GM12878 (cell line): Measurements from ENCODE around the gene BICD1. TPM values are rescaled to one million over a fixed set of nuclear protein-coding genes. Genes with fewer than 3 reads are reported as not detected.

Experiments
- ATAC-seq: fragments of 200-7000 bp; cut with Tn5 transposase; 3 replicates; pipeline ENCODE4 v1.9.1; 2020; ENCODE audit warnings: mild to moderate bottlenecking, moderate library complexity
- BruUV-seq: library from RNA; stranded (reverse); fragments of 400-500 nt; replicated peaks from 2 replicates; lab custom pipeline; 2021; lab: Mats Ljungman, UMichigan
- CTCF ChIA-PET: fragments of 300-600 bp; sonication (Branson Sonifier 250); formaldehyde crosslinking; extraction: SDS; loops from one replicate; lab custom pipeline; 2021; ENCODE audit warnings: inconsistent platforms; lab: Yijun Ruan, JAX
- POLR2A ChIA-PET: fragments of 350-600 bp; formaldehyde crosslinking; extraction: SDS; loops from one replicate; lab custom pipeline; 2021; ENCODE audit warnings: inconsistent platforms; lab: Charles Lee
- RAD21 ChIA-PET: fragments of 300-600 bp; sonication (Branson Sonifier 250); formaldehyde crosslinking; loops from one replicate; lab custom pipeline; 2023; ENCODE audit warnings: antibody characterized with exemption; ENCODE audit not compliant: unreplicated experiment; lab: Charles Lee
- SMC1A ChIA-PET: fragments of 300-600 bp; sonication (Branson Sonifier 250); formaldehyde crosslinking; loops from one replicate; lab custom pipeline; 2023; ENCODE audit not compliant: unreplicated experiment, uncharacterized antibody; lab: Charles Lee
- DNase-seq: peaks from one replicate; pipeline ENCODE4 v3.0.0-alpha.2; 2011; ENCODE audit warnings: low read depth, low spot score
- FAIRE-seq: peaks from 3 replicates; lab custom pipeline; 2011; peaks lifted over from hg19 to GRCh38; lab: Jason Lieb, UNC
- H2AFZ ChIP-seq: 2 replicates; pipeline ENCODE4 v1.6.0; 2011; ENCODE audit warnings: low read depth, low read length, control low read depth; ENCODE audit not compliant: control insufficient read depth
- H3K27ac ChIP-seq: 2 replicates; pipeline ENCODE4 v1.5.1; 2011; ENCODE audit warnings: control low read depth; ENCODE audit not compliant: control insufficient read depth, insufficient read depth
- H3K27me3 ChIP-seq, 2 experiments: replicated peaks in 1 of 2; 2 replicates each; pipeline versions ENCODE4 v1.6.0 to v1.6.1; 2011; ENCODE audit warnings: low read length in 1 of 2; ENCODE audit not compliant: control insufficient read depth in 2 of 2, insufficient read depth in 2 of 2
- H3K36me3 ChIP-seq, 2 experiments: 2 replicates each; pipeline ENCODE4 v1.5.1; 2011; ENCODE audit warnings: low read length in 1 of 2; ENCODE audit not compliant: control insufficient read depth in 2 of 2, insufficient read depth in 2 of 2
- H3K4me1 ChIP-seq: 2 replicates; pipeline ENCODE4 v1.6.1; 2011; ENCODE audit warnings: mild to moderate bottlenecking, low read length, moderate library complexity, mixed read lengths; ENCODE audit not compliant: control insufficient read depth, insufficient read depth
- H3K4me2 ChIP-seq: 2 replicates; pipeline ENCODE4 v1.6.0; 2011; ENCODE audit warnings: control low read depth; ENCODE audit not compliant: control insufficient read depth, insufficient read depth
- H3K4me3 ChIP-seq: fragments of 200-600 bp; sonication (generic); 2 replicates; pipeline ENCODE4 v1.5.1; 2016
- H3K79me2 ChIP-seq: 2 replicates; pipeline ENCODE4 v1.6.0; 2011; ENCODE audit warnings: low read length; ENCODE audit not compliant: control insufficient read depth, insufficient read depth
- H3K9ac ChIP-seq: 2 replicates; pipeline ENCODE4 v1.8.0; 2011; ENCODE audit warnings: low read length, control low read depth, mixed read lengths; ENCODE audit not compliant: control insufficient read depth, insufficient read depth
- H3K9me3 ChIP-seq: replicated peaks from 3 replicates; pipeline ENCODE4 v1.5.1; 2011; ENCODE audit warnings: mild to moderate bottlenecking, low read length; ENCODE audit not compliant: control insufficient read depth, insufficient read depth
- H4K20me1 ChIP-seq: 2 replicates; pipeline ENCODE4 v1.6.0; 2011; ENCODE audit not compliant: control insufficient read depth, insufficient read depth
- BHLHE40 ChIP-seq, 2 experiments: fragments of 450-650 bp in 1 of 2; IDR thresholded peaks; 2 replicates each; pipeline ENCODE4 v1.6.1; 2011 to 2017; ENCODE audit warnings: low read depth in 2 of 2, borderline replicate concordance in 1 of 2, improper control_type of control experiment in 1 of 2, low read length in 1 of 2, mild to moderate bottlenecking in 1 of 2
- CBFB ChIP-seq: IDR thresholded peaks from 2 replicates; pipeline ENCODE4 v1.6.1; 2016; ENCODE audit warnings: antibody characterized with exemption, low read depth
- CHD2 ChIP-seq: IDR thresholded peaks from 2 replicates; pipeline ENCODE4 v1.6.1; 2011; ENCODE audit warnings: low read depth, low read length, improper control_type of control experiment, borderline replicate concordance
- EED ChIP-seq: sonication (generic); IDR thresholded peaks from 2 replicates; pipeline ENCODE4 v1.6.1; 2016; ENCODE audit warnings: antibody characterized with exemption, low read depth
- HDAC2 ChIP-seq: fragments of 200-600 bp; sonication (generic); IDR thresholded peaks from 2 replicates; pipeline ENCODE4 v1.6.1; 2017
- IRF4 ChIP-seq: IDR thresholded peaks from 2 replicates; pipeline ENCODE4 v1.6.1; 2011; ENCODE audit warnings: low read depth, low read length
- JUND ChIP-seq: IDR thresholded peaks from 2 replicates; pipeline ENCODE4 v1.6.1; 2012; ENCODE audit warnings: low read depth, mild to moderate bottlenecking, low read length, improper control_type of control experiment, moderate library complexity
- KLF5 ChIP-seq: fragments of 450-650 bp; IDR thresholded peaks from 2 replicates; pipeline ENCODE4 v1.6.1; 2014; ENCODE audit warnings: mild to moderate bottlenecking; ENCODE audit not compliant: partially characterized antibody
- MXI1 ChIP-seq: fragments of 150-350 bp; IDR thresholded peaks from 2 replicates; pipeline ENCODE4 v1.6.1; 2011; ENCODE audit warnings: low read depth, mild to moderate bottlenecking, inconsistent platforms, low read length, improper control_type of control experiment
- PAX5 ChIP-seq: IDR thresholded peaks from 2 replicates; pipeline ENCODE4 v1.6.1; 2011; ENCODE audit warnings: low read depth, low read length, borderline replicate concordance
- PAX8 ChIP-seq: fragments of 450-650 bp; IDR thresholded peaks from 2 replicates; pipeline ENCODE4 v1.6.1; 2017; ENCODE audit warnings: mild to moderate bottlenecking, moderate library complexity
- RB1 ChIP-seq: fragments of 450-650 bp; formaldehyde crosslinking; IDR thresholded peaks from 2 replicates; pipeline ENCODE4 v1.6.1; 2017; ENCODE audit warnings: mild to moderate bottlenecking, borderline replicate concordance
- SP1 ChIP-seq: IDR thresholded peaks from one replicate; pipeline ENCODE4 v1.6.1; 2011; ENCODE audit warnings: low read depth, low read length
- ZBED1 ChIP-seq: IDR thresholded peaks from 2 replicates; pipeline ENCODE4 v1.6.1; 2016; ENCODE audit warnings: borderline replicate concordance
- ZSCAN29 ChIP-seq: fragments of 450-650 bp; IDR thresholded peaks from 2 replicates; pipeline ENCODE4 v1.6.1; 2017; ENCODE audit warnings: mild to moderate bottlenecking, moderate library complexity
- WGBS: methylation state at CpG from one replicate; pipeline ENCODE4 v1.1.6; 2016; ENCODE audit warnings: low lambda C conversion rate; ENCODE audit not compliant: insufficient replicate concordance, insufficient coverage; ENCODE audit errors: missing lambda C conversion rate; 5-methylcytosine and 5-hydroxymethylcytosine counted together
- in situ Hi-C: fragments of 300-500 bp; cut with MboI; formaldehyde crosslinking; loops from 9 replicates; pipeline ENCODE4 v1.14.3; 2018; ENCODE audit warnings: mixed read lengths
- intact Hi-C: fragments of 100-400 bp; cut with micrococcal nuclease; formaldehyde crosslinking; loops from one replicate; pipeline ENCODE4 v1.14.2; 2022; ENCODE audit not compliant: unreplicated experiment
- polyA plus RNA-seq, 11 experiments: library from polyadenylated mRNA; depleted of rRNA in 4 of 11; unstranded in 6 of 11; stranded (reverse) in 5 of 11; fragments of >200 nt; fragmentation: Nextera tagmentation in 4 of 11; fragmentation: Illumina TruSeq in 1 of 11; extraction: Ambion mirVana in 4 of 11; extraction: Trizol in 1 of 11; gene quantifications; 1 replicate in 1 of 11; 2 replicates in 10 of 11; pipeline versions ENCODE4 v1.2.1 to v1.2.3, GENCODE V29; 2011 to 2016; ENCODE audit warnings: inconsistent platforms in 2 of 11, missing spikeins in 2 of 11, low read depth in 1 of 11
- total RNA-seq, 4 experiments: library from RNA; depleted of rRNA in 3 of 4; stranded (reverse); fragments of >200 nt in 3 of 4; fragmentation: Illumina TruSeq in 1 of 4; extraction: Trizol in 1 of 4; gene quantifications; 2 replicates each; pipeline versions ENCODE4 v1.2.1 to v1.2.3, GENCODE V29; 2013 to 2021
- TF ChIP-seq, protein P1 (sequence below): fragments of 450-650 bp; formaldehyde crosslinking; IDR thresholded peaks from 2 replicates; pipeline ENCODE4 v1.4.0; 2020; ENCODE audit warnings: mild to moderate bottlenecking, moderate library complexity
- TF ChIP-seq, protein P2 (sequence below): IDR thresholded peaks from 2 replicates; pipeline ENCODE4 v1.6.1; 2012; ENCODE audit warnings: low read depth, low read length, improper control_type of control experiment

Gene BICD1
- total and polyA plus RNA-seq, 10 of the 15 experiments (the other 5 are each of a cell fraction or from before 2014, with no cell fraction given): 4.7 to 32.5 (median 14.4) TPM

DNA sequence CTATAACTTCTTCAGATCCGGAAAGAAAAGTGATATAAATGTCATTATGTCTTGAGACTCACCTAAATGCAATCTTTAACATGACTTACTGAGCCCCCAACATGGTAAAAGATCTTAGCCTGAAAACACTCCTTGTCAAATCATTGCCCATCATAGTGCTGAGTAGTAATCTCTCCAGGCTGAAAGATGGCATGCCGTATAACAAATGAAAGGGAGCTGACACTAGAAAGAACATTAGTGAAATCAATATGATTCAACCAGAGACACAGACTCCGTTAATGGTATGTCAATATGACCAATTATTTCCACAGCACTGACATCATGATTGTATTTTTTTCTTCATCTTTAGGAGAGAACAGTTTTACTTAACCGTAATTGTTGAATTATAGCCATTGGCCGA, 54.4 kb downstream of the BICD1 start (continued):
- TF ChIP-seq, protein P1, sequence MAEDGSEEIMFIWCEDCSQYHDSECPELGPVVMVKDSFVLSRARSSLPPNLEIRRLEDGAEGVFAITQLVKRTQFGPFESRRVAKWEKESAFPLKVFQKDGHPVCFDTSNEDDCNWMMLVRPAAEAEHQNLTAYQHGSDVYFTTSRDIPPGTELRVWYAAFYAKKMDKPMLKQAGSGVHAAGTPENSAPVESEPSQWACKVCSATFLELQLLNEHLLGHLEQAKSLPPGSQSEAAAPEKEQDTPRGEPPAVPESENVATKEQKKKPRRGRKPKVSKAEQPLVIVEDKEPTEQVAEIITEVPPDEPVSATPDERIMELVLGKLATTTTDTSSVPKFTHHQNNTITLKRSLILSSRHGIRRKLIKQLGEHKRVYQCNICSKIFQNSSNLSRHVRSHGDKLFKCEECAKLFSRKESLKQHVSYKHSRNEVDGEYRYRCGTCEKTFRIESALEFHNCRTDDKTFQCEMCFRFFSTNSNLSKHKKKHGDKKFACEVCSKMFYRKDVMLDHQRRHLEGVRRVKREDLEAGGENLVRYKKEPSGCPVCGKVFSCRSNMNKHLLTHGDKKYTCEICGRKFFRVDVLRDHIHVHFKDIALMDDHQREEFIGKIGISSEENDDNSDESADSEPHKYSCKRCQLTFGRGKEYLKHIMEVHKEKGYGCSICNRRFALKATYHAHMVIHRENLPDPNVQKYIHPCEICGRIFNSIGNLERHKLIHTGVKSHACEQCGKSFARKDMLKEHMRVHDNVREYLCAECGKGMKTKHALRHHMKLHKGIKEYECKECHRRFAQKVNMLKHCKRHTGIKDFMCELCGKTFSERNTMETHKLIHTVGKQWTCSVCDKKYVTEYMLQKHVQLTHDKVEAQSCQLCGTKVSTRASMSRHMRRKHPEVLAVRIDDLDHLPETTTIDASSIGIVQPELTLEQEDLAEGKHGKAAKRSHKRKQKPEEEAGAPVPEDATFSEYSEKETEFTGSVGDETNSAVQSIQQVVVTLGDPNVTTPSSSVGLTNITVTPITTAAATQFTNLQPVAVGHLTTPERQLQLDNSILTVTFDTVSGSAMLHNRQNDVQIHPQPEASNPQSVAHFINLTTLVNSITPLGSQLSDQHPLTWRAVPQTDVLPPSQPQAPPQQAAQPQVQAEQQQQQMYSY: no peak
- TF ChIP-seq PAX8 (no peak), ZSCAN29 (no peak)

DNA sequence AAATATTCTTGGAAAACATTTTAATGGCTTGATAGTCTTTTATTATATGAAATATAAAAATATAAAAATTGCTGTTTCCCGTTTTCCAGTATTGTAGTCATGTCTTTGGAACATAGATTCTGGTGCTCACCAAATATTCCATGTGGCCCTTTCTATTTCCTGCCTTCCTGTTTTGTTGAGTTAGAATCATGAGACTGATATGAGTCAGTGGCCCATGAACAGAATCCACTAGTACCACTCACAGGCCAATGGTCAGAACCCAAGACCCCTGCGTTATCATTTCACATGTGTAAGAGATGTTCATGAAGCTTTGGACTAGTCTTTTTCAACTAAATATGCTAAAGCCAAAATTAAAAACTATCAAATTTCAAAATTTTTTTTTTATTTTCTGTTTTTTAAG, 56.9 kb downstream of the BICD1 start:
- Histone ChIP-seq H3K27ac (no peak overlapping the region), H3K27me3 (no peaks in the 10 kb centered on the region), H4K20me1 (no peaks in the 10 kb centered on the region), H3K4me1 (no peaks in the 10 kb centered on the region), H3K36me3 (no peaks in the 10 kb centered on the region), H3K4me2 (no peak overlapping the region), H3K9me3 (no peaks in the 10 kb centered on the region; the same call in 2 of the 3 replicates), H3K79me2 (no peaks in the 10 kb centered on the region), H2AFZ (no peak overlapping the region), H3K4me3 (no peak overlapping the region), H3K9ac (no peak overlapping the region)
- SMC1A ChIA-PET: no interaction called here
- WGBS: 100% methylated on average over 2 of the region's 2 CpGs
- FAIRE-seq: no peak
- RAD21 ChIA-PET: no interaction called here
- DNase-seq: no peak
- ATAC-seq: no peak
- POLR2A ChIA-PET: no interaction called here
- intact Hi-C loops (no loop called here), in situ Hi-C loops (no loop called here)
- BruUV-seq: no TSS peak
- TF ChIP-seq, protein P2, sequence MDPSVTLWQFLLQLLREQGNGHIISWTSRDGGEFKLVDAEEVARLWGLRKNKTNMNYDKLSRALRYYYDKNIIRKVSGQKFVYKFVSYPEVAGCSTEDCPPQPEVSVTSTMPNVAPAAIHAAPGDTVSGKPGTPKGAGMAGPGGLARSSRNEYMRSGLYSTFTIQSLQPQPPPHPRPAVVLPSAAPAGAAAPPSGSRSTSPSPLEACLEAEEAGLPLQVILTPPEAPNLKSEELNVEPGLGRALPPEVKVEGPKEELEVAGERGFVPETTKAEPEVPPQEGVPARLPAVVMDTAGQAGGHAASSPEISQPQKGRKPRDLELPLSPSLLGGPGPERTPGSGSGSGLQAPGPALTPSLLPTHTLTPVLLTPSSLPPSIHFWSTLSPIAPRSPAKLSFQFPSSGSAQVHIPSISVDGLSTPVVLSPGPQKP: no peak
- no peak for TF ChIP-seq CBFB
- TF ChIP-seq BHLHE40 (IDR thresholded peaks at IDR 0.05; ENCODE audit: borderline replicate concordance in 1 of 2, low read depth in 2 of 2, low read length in 1 of 2): no peak
- TF ChIP-seq HDAC2: no peak
- no peak for TF ChIP-seq SP1
- TF ChIP-seq IRF4: no peak
- no peak for TF ChIP-seq PAX5
- no peak for TF ChIP-seq JUND
- no peak for TF ChIP-seq CHD2
- no peak for TF ChIP-seq KLF5
- no peak for TF ChIP-seq ZBED1
- no peak for TF ChIP-seq MXI1
- TF ChIP-seq RB1: no peak
- no peak for TF ChIP-seq EED
- CTCF ChIA-PET: interaction anchor here (1.5 kb wide), 1 partner anchor 14 kb away, joined by 3 read pairs; no protein-coding TSS in a partner anchor
